Measurements from ENCODE around the gene STEAP1. TPM values are rescaled to one million over a fixed set of nuclear protein-coding genes. Genes with fewer than 3 reads are reported as not detected.
"Not testable (repeated sequence)": the region's sequence is repeated elsewhere in the genome, so short reads cannot be mapped to it uniquely, and the experiment has no call there.

Gene STEAP1
- 10 to 100 TPM in 5 of 6 experiments, 1 to 10 TPM in 1; 5.0 to 60.4 (median 37.1) TPM for total RNA-seq
- long read RNA-seq, transcript STEAP1-201 (5 exons, 1,313 nt), result major isoform, 7 of 8 reads
- long read RNA-seq, partial matches to known transcripts, result 0 of 8 reads
- long read RNA-seq, other reads (novel, unspliced or antisense), result 1 of 8 reads

- Histone ChIP-seq H3K4me3 (peak within 1 kb of the TSS; percentile 50 to 68 (median 63)), H3K27ac (peak within 1 kb of the TSS; percentile 59 to 86 (median 79))
- H3K27me3 ChIP-seq; H3K4me1 ChIP-seq; H3K36me3 ChIP-seq; intact Hi-C loops (cut with DNase I); H3K9me3 ChIP-seq: not testable (repeated sequence)
- DNase-seq (peak; percentile 93 to 94 (median 93)), ATAC-seq (peak; percentile 94 to 99 (median 98))
- WGBS (ENCODE audit: insufficient coverage, low coverage, low lambda C conversion rate, missing lambda C conversion rate), result 9% methylated on average over 18 of the region's 58 CpGs
- TF ChIP-seq, protein P1, sequence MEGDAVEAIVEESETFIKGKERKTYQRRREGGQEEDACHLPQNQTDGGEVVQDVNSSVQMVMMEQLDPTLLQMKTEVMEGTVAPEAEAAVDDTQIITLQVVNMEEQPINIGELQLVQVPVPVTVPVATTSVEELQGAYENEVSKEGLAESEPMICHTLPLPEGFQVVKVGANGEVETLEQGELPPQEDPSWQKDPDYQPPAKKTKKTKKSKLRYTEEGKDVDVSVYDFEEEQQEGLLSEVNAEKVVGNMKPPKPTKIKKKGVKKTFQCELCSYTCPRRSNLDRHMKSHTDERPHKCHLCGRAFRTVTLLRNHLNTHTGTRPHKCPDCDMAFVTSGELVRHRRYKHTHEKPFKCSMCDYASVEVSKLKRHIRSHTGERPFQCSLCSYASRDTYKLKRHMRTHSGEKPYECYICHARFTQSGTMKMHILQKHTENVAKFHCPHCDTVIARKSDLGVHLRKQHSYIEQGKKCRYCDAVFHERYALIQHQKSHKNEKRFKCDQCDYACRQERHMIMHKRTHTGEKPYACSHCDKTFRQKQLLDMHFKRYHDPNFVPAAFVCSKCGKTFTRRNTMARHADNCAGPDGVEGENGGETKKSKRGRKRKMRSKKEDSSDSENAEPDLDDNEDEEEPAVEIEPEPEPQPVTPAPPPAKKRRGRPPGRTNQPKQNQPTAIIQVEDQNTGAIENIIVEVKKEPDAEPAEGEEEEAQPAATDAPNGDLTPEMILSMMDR (IDR thresholded peaks at IDR 0.05), result peak; percentile 89 to 97 (median 94)
- TF ChIP-seq POLR2A (IDR thresholded peaks at IDR 0.05), result peak; percentile 76
These were observed at the start of gene STEAP1 for GRCh38 chr7:90153943-90154771. Gene STEAP1, plus strand, starts transcription at chr7:90154469. Its CDS starts 5,320 bp downstream, at chr7:90159789.

DNA sequence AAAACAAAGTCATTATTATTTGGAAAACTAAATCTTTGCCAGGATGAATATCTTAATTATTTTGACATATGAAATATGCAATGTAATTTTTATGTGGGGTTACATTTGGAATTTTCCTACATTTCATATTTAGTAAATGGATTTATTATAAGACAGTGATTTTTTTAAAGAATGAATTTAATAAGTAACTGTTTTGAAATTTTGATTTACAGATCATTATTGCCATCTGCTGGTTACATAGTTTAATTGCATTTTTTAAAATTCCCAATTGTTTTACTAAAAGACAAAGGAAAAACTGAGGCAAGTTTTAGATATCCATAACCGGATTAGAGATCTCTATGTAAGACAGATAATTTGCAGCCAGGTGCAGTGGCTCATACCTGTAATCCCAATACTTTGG, 39.3 kb upstream of the STEAP1 start:
- H3K27me3 ChIP-seq; H3K36me3 ChIP-seq; H3K27ac ChIP-seq; intact Hi-C loops (cut with DNase I); DNase-seq; H3K9me3 ChIP-seq; ATAC-seq; H3K4me3 ChIP-seq: not testable (repeated sequence)
- peaks cover 0 to 10% (median 0%) of the 10 kb centered on the region in 4 donors for H3K4me1 ChIP-seq
- 8% methylated on average over 1 of the region's 1 CpG for WGBS (ENCODE audit: insufficient coverage, low coverage, low lambda C conversion rate, missing lambda C conversion rate)
- TF ChIP-seq, protein P1 (IDR thresholded peaks at IDR 0.05), result peak; percentile 7 to 39 (median 24)

- 5% methylated on average over 24 of the region's 48 CpGs for WGBS (ENCODE audit: insufficient coverage, low coverage, low lambda C conversion rate, missing lambda C conversion rate)
- H3K27ac ChIP-seq; intact Hi-C loops (cut with DNase I); H3K9me3 ChIP-seq; H3K36me3 ChIP-seq; H3K27me3 ChIP-seq: not testable (repeated sequence)
- Histone ChIP-seq H3K4me3 (peak overlapping the region; percentile 29 to 52 (median 30)), H3K4me1 (peaks cover 0 to 10% (median 0%) of the 10 kb centered on the region in 4 donors)
- ATAC-seq (peak; percentile 13 to 47 (median 40)), DNase-seq (peak in 2 of 3 donors; percentile 33 to 49)
These were observed 35.6 kb upstream of the STEAP1 start for GRCh38 chr7:90118551-90119177.

GRCh38 chr7:90119178-90119971, 34.9 kb upstream of the STEAP1 start:
- DNase-seq (peak; percentile 38 to 60 (median 42)), ATAC-seq (peak; percentile 38 to 62 (median 57))
- peaks cover 0 to 10% (median 0%) of the 10 kb centered on the region in 4 donors for H3K4me1 ChIP-seq
- no peak overlapping the region for H3K27ac ChIP-seq
- TF ChIP-seq, protein P1 (IDR thresholded peaks at IDR 0.05), result no peak
- TF ChIP-seq POLR2A (IDR thresholded peaks at IDR 0.05), result no peak
- H3K4me3 ChIP-seq, result peak overlapping the region; percentile 29 to 52 (median 30)
- intact Hi-C loops (cut with DNase I), result no loop called here
- WGBS (ENCODE audit: insufficient coverage, low coverage, low lambda C conversion rate, missing lambda C conversion rate), result 8% methylated on average over 26 of the region's 58 CpGs
- no peaks in the 10 kb centered on the region for H3K36me3 ChIP-seq
- H3K27me3 ChIP-seq, result no peaks in the 10 kb centered on the region
- H3K9me3 ChIP-seq, result no peaks in the 10 kb centered on the region

DNA sequence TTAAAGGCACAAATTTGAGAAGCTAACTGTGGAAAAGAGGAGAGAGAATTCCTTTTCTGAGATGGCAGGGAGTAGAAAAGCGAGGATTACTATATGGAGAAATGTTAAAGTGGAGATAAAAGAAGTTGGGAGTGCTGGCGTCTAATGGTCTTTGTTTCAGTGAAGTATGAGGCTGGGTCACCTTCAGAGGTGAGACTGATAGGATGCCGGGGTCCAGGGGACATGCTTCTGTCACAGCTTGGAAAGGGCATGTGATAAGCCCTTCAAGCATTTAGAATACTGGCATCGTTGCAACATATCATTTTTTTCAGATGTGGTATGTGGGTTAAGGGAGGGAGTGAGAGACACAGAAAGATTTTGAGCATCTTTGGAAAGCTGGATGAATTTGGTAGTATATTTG, 34.1 kb upstream of the STEAP1 start:
- H3K9me3 ChIP-seq; H3K4me3 ChIP-seq; DNase-seq; ATAC-seq; H3K27me3 ChIP-seq; intact Hi-C loops (cut with DNase I); H3K36me3 ChIP-seq; H3K27ac ChIP-seq: not testable (repeated sequence)
- WGBS (ENCODE audit: insufficient coverage, low coverage, low lambda C conversion rate, missing lambda C conversion rate), result 44% methylated on average over 4 of the region's 4 CpGs
- H3K4me1 ChIP-seq, result peaks cover 0 to 10% (median 0%) of the 10 kb centered on the region in 4 donors

- H3K9me3 ChIP-seq; ATAC-seq; H3K27me3 ChIP-seq; H3K36me3 ChIP-seq; H3K27ac ChIP-seq; H3K4me3 ChIP-seq; H3K4me1 ChIP-seq; DNase-seq; intact Hi-C loops (cut with DNase I): not testable (repeated sequence)
- WGBS (ENCODE audit: insufficient coverage, low coverage, low lambda C conversion rate, missing lambda C conversion rate), result 75% methylated on average over 8 of the region's 8 CpGs
These were observed 22.5 kb upstream of the STEAP1 start for GRCh38 chr7:90131746-90132145.

- WGBS (ENCODE audit: insufficient coverage, low coverage, low lambda C conversion rate, missing lambda C conversion rate), result 0% methylated on average over 1 of the region's 14 CpGs
- H3K4me1 ChIP-seq; ATAC-seq; H3K36me3 ChIP-seq; H3K27me3 ChIP-seq; intact Hi-C loops (cut with DNase I); H3K4me3 ChIP-seq; H3K9me3 ChIP-seq; DNase-seq; H3K27ac ChIP-seq: not testable (repeated sequence)
These were observed 6.9 kb upstream of the STEAP1 start for GRCh38 chr7:90147079-90147960.

Measured in right lobe of liver (tissue), 6 donors.